WTC11 (cell line): Measurements from ENCODE around the gene MSLN. TPM values are rescaled to one million over a fixed set of nuclear protein-coding genes. Genes with fewer than 3 reads are reported as not detected.

Experiments used
- ATAC-seq: fragments of 200-7000 bp; cut with Tn5 transposase; 2 replicates; pipeline ENCODE4 v1.10.0; 2021; ENCODE audit warnings: mild to moderate bottlenecking, moderate library complexity
- CTCF ChIA-PET: fragments of 300-600 bp; sonication (Branson Sonifier 250); formaldehyde crosslinking; loops from one replicate; lab custom pipeline; 2021; ENCODE audit warnings: antibody characterized with exemption; lab: Charles Lee
- POLR2A ChIA-PET: fragments of 350-600 bp; sonication (Branson Sonifier 250); formaldehyde crosslinking; loops from one replicate; lab custom pipeline; 2021; ENCODE audit warnings: antibody characterized with exemption; lab: Charles Lee
- DNase-seq: peaks from one replicate; pipeline ENCODE4 v3.0.0; 2021; ENCODE audit warnings: low spot score
- H3K27ac Mint-ChIP-seq: 2 replicates; pipeline ENCODE4 v1.8.0; 2021; ENCODE audit warnings: mixed read lengths
- H3K27me3 Mint-ChIP-seq: 2 replicates; pipeline ENCODE4 v1.8.0; 2021; ENCODE audit warnings: low read depth, mild to moderate bottlenecking, moderate library complexity, mixed read lengths
- H3K36me3 Mint-ChIP-seq: 2 replicates; pipeline ENCODE4 v1.8.0; 2021; ENCODE audit warnings: mixed read lengths
- H3K4me1 Mint-ChIP-seq: 2 replicates; pipeline ENCODE4 v1.8.0; 2022; ENCODE audit warnings: mixed read lengths
- H3K4me3 Mint-ChIP-seq: 2 replicates; pipeline ENCODE4 v1.8.0; 2021; ENCODE audit warnings: mild to moderate bottlenecking, moderate library complexity, mixed read lengths
- H3K9me3 Mint-ChIP-seq: 2 replicates; pipeline ENCODE4 v1.8.0; 2021; ENCODE audit warnings: mixed read lengths
- EMX1 ChIP-seq: fragments of 250-450 bp; sonication (Bioruptor Pico); IDR thresholded peaks from 2 replicates; pipeline ENCODE4 v1.8.0; 2021; ENCODE audit warnings: mild to moderate bottlenecking
- FOXK1 ChIP-seq: sonication (generic); formaldehyde crosslinking; IDR thresholded peaks from 2 replicates; pipeline ENCODE4 v1.8.0; 2022; ENCODE audit warnings: mild to moderate bottlenecking, moderate library complexity, missing genetic modification reagents
- GABPB1 ChIP-seq: sonication (generic); formaldehyde crosslinking; IDR thresholded peaks from 2 replicates; pipeline ENCODE4 v1.8.1; 2023; ENCODE audit warnings: mild to moderate bottlenecking, missing genetic modification reagents
- JUN ChIP-seq: sonication (generic); formaldehyde crosslinking; IDR thresholded peaks from 2 replicates; pipeline ENCODE4 v1.8.0; 2023; ENCODE audit warnings: mild to moderate bottlenecking, missing genetic modification reagents
- MYBL2 ChIP-seq: sonication (generic); formaldehyde crosslinking; IDR thresholded peaks from 2 replicates; pipeline ENCODE4 v1.8.1; 2023; ENCODE audit warnings: mild to moderate bottlenecking, moderate library complexity, missing genetic modification reagents
- NFE2L1 ChIP-seq: sonication (generic); formaldehyde crosslinking; IDR thresholded peaks from 2 replicates; pipeline ENCODE4 v1.8.1; 2023; ENCODE audit warnings: missing genetic modification reagents
- SOX15 ChIP-seq: fragments of 250-450 bp; sonication (Bioruptor Pico); IDR thresholded peaks from 2 replicates; pipeline ENCODE4 v1.9.0; 2021; ENCODE audit warnings: mild to moderate bottlenecking
- TEAD1 ChIP-seq: sonication (generic); formaldehyde crosslinking; IDR thresholded peaks from 2 replicates; pipeline ENCODE4 v1.8.0; 2022; ENCODE audit warnings: mild to moderate bottlenecking, missing genetic modification reagents
- ZNF416 ChIP-seq: fragments of 250-450 bp; sonication (Bioruptor Pico); IDR thresholded peaks from 2 replicates; pipeline ENCODE4 v1.9.0; 2021; ENCODE audit warnings: mild to moderate bottlenecking, inconsistent platforms
- ZNF423 ChIP-seq: fragments of 250-450 bp; sonication (Bioruptor Pico); IDR thresholded peaks from 2 replicates; pipeline ENCODE4 v2.1.2; 2022; ENCODE audit warnings: mild to moderate bottlenecking, moderate library complexity
- total RNA-seq: library from RNA; stranded (reverse); gene quantifications from 3 replicates; pipeline ENCODE4 v1.2.3, GENCODE V29; 2021
- TF ChIP-seq, protein P1 (sequence below): sonication (generic); formaldehyde crosslinking; conservative IDR thresholded peaks from 2 replicates; pipeline ENCODE4 v1.8.1; 2023; ENCODE audit warnings: mild to moderate bottlenecking, low read depth, missing genetic modification reagents, moderate library complexity
- TF ChIP-seq, protein P2 (sequence below): sonication (generic); formaldehyde crosslinking; IDR thresholded peaks from 2 replicates; pipeline ENCODE4 v1.8.1; 2023; ENCODE audit warnings: mild to moderate bottlenecking, missing genetic modification reagents, moderate library complexity
- TF ChIP-seq, protein P3 (sequence below): sonication (generic); formaldehyde crosslinking; IDR thresholded peaks from 2 replicates; pipeline ENCODE4 v1.8.0; 2022; ENCODE audit warnings: mild to moderate bottlenecking, missing genetic modification reagents
- TF ChIP-seq, protein P4 (sequence below): fragments of 250-450 bp; sonication (Bioruptor Pico); IDR thresholded peaks from 2 replicates; pipeline ENCODE4 v1.8.0; 2021; ENCODE audit warnings: mild to moderate bottlenecking

Gene MSLN
- total RNA-seq, 1 experiment from 2014 or later, result 0.20 TPM

DNA sequence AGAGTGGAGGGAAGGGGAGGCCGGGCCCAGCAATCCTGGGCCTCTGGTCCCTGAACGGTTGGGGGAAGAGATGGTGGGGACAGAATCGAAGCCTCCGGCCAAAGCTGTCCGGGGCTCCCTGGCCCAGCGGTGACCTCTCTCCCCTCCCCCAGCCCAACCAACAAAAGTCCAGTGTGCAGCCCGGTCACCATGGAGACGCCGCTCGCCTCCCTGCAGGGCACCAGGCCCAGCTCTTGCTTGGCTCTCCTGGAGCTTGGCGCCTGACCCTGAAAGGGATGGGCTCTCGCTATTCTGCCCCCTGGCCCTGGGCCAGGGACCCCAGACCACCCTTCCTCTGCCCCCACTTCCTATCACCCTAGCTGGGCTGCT lies 44.4 kb upstream of the MSLN start:
- H3K4me3 Mint-ChIP-seq, result peak overlapping the region; percentile 63
- POLR2A ChIA-PET, result interaction anchor here (0.6 to 1.9 kb wide), 6 partner anchors 9 to 396 kb away, joined by 3 to 5 read pairs (median 4); partner anchors contain the start of genes CHTF18, GNG13 and RPUSD1
- TF ChIP-seq, protein P1, sequence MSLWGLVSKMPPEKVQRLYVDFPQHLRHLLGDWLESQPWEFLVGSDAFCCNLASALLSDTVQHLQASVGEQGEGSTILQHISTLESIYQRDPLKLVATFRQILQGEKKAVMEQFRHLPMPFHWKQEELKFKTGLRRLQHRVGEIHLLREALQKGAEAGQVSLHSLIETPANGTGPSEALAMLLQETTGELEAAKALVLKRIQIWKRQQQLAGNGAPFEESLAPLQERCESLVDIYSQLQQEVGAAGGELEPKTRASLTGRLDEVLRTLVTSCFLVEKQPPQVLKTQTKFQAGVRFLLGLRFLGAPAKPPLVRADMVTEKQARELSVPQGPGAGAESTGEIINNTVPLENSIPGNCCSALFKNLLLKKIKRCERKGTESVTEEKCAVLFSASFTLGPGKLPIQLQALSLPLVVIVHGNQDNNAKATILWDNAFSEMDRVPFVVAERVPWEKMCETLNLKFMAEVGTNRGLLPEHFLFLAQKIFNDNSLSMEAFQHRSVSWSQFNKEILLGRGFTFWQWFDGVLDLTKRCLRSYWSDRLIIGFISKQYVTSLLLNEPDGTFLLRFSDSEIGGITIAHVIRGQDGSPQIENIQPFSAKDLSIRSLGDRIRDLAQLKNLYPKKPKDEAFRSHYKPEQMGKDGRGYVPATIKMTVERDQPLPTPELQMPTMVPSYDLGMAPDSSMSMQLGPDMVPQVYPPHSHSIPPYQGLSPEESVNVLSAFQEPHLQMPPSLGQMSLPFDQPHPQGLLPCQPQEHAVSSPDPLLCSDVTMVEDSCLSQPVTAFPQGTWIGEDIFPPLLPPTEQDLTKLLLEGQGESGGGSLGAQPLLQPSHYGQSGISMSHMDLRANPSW, result no peak
- TF ChIP-seq, protein P2, sequence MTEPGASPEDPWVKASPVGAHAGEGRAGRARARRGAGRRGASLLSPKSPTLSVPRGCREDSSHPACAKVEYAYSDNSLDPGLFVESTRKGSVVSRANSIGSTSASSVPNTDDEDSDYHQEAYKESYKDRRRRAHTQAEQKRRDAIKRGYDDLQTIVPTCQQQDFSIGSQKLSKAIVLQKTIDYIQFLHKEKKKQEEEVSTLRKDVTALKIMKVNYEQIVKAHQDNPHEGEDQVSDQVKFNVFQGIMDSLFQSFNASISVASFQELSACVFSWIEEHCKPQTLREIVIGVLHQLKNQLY (CRISPR knock-in tag), result no peak
- TF ChIP-seq SOX15 (CRISPR knock-in tag), result no peak
- no peak for TF ChIP-seq JUN (CRISPR knock-in tag)
- TF ChIP-seq ZNF423 (CRISPR knock-in tag), result no peak
- TF ChIP-seq MYBL2 (CRISPR knock-in tag), result peak; percentile 54; the same call in 1 of the 2 replicates
- TF ChIP-seq TEAD1 (CRISPR knock-in tag), result no peak
- TF ChIP-seq, protein P3, sequence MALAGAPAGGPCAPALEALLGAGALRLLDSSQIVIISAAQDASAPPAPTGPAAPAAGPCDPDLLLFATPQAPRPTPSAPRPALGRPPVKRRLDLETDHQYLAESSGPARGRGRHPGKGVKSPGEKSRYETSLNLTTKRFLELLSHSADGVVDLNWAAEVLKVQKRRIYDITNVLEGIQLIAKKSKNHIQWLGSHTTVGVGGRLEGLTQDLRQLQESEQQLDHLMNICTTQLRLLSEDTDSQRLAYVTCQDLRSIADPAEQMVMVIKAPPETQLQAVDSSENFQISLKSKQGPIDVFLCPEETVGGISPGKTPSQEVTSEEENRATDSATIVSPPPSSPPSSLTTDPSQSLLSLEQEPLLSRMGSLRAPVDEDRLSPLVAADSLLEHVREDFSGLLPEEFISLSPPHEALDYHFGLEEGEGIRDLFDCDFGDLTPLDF (CRISPR knock-in tag), result no peak
- peaks cover 38% of the 10 kb centered on the region for H3K27me3 Mint-ChIP-seq
- DNase-seq (peak; percentile 68), ATAC-seq (no peak)
- no peak overlapping the region for H3K27ac Mint-ChIP-seq
- no peaks in the 10 kb centered on the region for H3K36me3 Mint-ChIP-seq
- peaks cover 16% of the 10 kb centered on the region for H3K4me1 Mint-ChIP-seq
- no peaks in the 10 kb centered on the region for H3K9me3 Mint-ChIP-seq
- CTCF ChIA-PET, result interaction anchor here (0.5 to 8.8 kb wide), 24 partner anchors 10 to 1404 kb away, joined by 3 to 90 read pairs (median 4); partner anchors contain the start of genes CCDC78, CHTF18, HAGHL and RPUSD1

DNA sequence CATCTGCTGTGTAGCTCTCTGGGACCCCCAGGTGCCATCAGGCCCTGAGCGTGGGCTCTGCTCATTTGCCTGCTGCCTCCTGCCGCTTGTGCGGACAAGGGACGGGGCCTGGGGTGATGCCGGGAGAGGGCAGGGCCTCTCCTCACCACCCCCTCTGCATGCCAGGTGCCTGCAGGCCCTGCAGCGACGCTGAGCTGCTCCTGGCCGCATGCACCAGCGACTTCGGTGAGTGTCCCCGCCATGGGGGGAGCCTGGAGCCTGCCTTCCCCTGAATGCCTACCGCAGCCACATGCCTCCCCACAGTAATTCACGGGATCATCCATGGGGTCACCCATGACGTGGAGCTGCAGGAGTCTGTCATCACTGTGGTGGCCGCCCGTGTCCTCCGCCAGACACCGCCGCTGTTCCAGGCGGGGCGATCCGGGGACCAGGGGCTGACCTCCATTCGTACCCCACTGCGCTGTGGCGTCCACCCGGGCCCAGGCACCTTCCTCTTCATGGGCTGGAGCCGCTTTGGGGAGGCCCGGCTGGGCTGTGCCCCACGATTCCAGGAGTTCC lies 43.7 kb upstream of the MSLN start:
- H3K27ac Mint-ChIP-seq, result no peak overlapping the region
- no peak for TF ChIP-seq ZNF416
- TF ChIP-seq, protein P4, sequence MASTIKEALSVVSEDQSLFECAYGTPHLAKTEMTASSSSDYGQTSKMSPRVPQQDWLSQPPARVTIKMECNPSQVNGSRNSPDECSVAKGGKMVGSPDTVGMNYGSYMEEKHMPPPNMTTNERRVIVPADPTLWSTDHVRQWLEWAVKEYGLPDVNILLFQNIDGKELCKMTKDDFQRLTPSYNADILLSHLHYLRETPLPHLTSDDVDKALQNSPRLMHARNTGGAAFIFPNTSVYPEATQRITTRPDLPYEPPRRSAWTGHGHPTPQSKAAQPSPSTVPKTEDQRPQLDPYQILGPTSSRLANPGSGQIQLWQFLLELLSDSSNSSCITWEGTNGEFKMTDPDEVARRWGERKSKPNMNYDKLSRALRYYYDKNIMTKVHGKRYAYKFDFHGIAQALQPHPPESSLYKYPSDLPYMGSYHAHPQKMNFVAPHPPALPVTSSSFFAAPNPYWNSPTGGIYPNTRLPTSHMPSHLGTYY (CRISPR knock-in tag), result no peak
- no peak for TF ChIP-seq NFE2L1
- no peak for TF ChIP-seq FOXK1
- TF ChIP-seq, all 79 proteins: peak for 0
- peak overlapping the region; percentile 63 for H3K4me3 Mint-ChIP-seq
- H3K36me3 Mint-ChIP-seq, result no peaks in the 10 kb centered on the region
- ATAC-seq, result no peak
- H3K9me3 Mint-ChIP-seq, result no peaks in the 10 kb centered on the region
- ChIA-PET POLR2A (interaction anchor here (1.0 to 1.9 kb wide), 3 partner anchors 9 to 84 kb away, joined by 4 to 5 read pairs (median 5); partner anchors contain the start of genes CHTF18, GNG13 and RPUSD1), CTCF (interaction anchor here (0.5 to 8.8 kb wide), 14 partner anchors 10 to 289 kb away, joined by 3 to 90 read pairs (median 6); partner anchors contain the start of genes CCDC78, CHTF18, HAGHL and RPUSD1)
- DNase-seq, result no peak
- peaks cover 34% of the 10 kb centered on the region for H3K27me3 Mint-ChIP-seq
- peaks cover 16% of the 10 kb centered on the region for H3K4me1 Mint-ChIP-seq

DNA sequence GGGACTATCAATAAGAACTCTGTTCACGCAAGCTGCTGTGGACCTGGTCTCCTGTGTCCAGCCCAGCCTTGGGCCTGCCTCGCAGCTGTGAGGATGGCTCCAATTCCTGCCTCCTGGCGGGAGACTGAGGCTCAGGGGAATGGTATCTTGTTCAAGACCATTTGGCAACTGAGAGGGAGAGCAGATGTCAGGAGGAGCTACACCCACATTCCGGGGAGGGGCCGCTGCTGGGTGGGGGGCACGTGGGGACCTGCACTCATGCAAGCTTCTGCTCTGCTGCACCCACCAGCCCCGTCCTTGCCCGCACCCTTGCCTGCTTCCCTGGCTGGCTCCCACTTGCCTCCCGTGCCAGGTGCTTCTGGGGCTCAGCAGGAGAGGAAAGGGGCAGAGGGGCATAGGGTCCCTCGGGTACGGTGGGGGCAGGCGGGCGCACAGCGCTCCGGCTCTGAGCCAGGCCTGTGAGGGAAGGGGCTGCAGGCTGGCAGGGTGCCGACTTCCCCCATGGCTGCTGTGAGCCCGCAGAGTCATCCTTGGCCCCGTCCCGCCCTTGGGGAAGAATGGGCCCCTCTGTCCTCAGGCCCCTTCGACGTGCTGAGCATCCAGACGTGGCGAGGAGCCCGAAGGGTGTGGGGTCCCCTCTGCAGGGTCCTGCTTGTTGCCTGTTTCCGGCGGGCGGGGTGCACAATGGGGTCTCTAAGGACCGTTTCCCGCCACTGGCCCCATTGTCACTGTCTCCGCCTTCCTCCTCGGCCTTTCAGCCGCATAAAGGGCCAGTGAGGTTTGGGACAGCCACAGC lies 42.9 kb upstream of the MSLN start:
- H3K4me1 Mint-ChIP-seq, result peaks cover 16% of the 10 kb centered on the region
- no peak overlapping the region for H3K27ac Mint-ChIP-seq
- ATAC-seq (no peak), DNase-seq (no peak)
- H3K9me3 Mint-ChIP-seq, result no peaks in the 10 kb centered on the region
- POLR2A ChIA-PET, result interaction anchor here (1.9 kb wide), 1 partner anchor 83 kb away, joined by 5 read pairs; the partner anchor contains the start of gene GNG13
- peaks cover 32% of the 10 kb centered on the region for H3K27me3 Mint-ChIP-seq
- no peaks in the 10 kb centered on the region; the same call in 1 of the 2 replicates for H3K36me3 Mint-ChIP-seq
- CTCF ChIA-PET, result interaction anchor here (0.6 to 8.8 kb wide), 3 partner anchors 9 to 20 kb away, joined by 5 to 90 read pairs (median 25); partner anchors contain the start of genes CCDC78 and HAGHL
- H3K4me3 Mint-ChIP-seq, result no peak overlapping the region
- TF ChIP-seq EMX1 (CRISPR knock-in tag) (0 out of 2 replicates have a peak, but pooled peaks have one; percentile 4), GABPB1 (no peak)
